GM12878 (cell line): ENCODE measurements around the gene MPC1L. TPM values are rescaled to one million over a fixed set of nuclear protein-coding genes. Genes with fewer than 3 reads are reported as not detected.
"Not testable (repeated sequence)": the region's sequence is repeated elsewhere in the genome, so short reads cannot be mapped to it uniquely, and the experiment has no call there.

Source experiments
- ATAC-seq: fragments of 200-7000 bp; cut with Tn5 transposase; 3 replicates; pipeline ENCODE4 v1.9.1; 2020; ENCODE audit warnings: mild to moderate bottlenecking, moderate library complexity
- BruUV-seq: library from RNA; stranded (reverse); fragments of 400-500 nt; replicated peaks from 2 replicates; lab custom pipeline; 2021; lab: Mats Ljungman, UMichigan
- CTCF ChIA-PET: fragments of 300-600 bp; sonication (Branson Sonifier 250); formaldehyde crosslinking; extraction: SDS; loops from one replicate; lab custom pipeline; 2021; ENCODE audit warnings: inconsistent platforms; lab: Yijun Ruan, JAX
- POLR2A ChIA-PET: fragments of 350-600 bp; formaldehyde crosslinking; extraction: SDS; loops from one replicate; lab custom pipeline; 2021; ENCODE audit warnings: inconsistent platforms; lab: Charles Lee
- RAD21 ChIA-PET: fragments of 300-600 bp; sonication (Branson Sonifier 250); formaldehyde crosslinking; loops from one replicate; lab custom pipeline; 2023; ENCODE audit warnings: antibody characterized with exemption; ENCODE audit not compliant: unreplicated experiment; lab: Charles Lee
- SMC1A ChIA-PET: fragments of 300-600 bp; sonication (Branson Sonifier 250); formaldehyde crosslinking; loops from one replicate; lab custom pipeline; 2023; ENCODE audit not compliant: unreplicated experiment, uncharacterized antibody; lab: Charles Lee
- DNase-seq: peaks from one replicate; pipeline ENCODE4 v3.0.0-alpha.2; 2011; ENCODE audit warnings: low read depth, low spot score
- FAIRE-seq: peaks from 3 replicates; lab custom pipeline; 2011; peaks lifted over from hg19 to GRCh38; lab: Jason Lieb, UNC
- H2AFZ ChIP-seq: 2 replicates; pipeline ENCODE4 v1.6.0; 2011; ENCODE audit warnings: low read depth, low read length, control low read depth; ENCODE audit not compliant: control insufficient read depth
- H3K27ac ChIP-seq: 2 replicates; pipeline ENCODE4 v1.5.1; 2011; ENCODE audit warnings: control low read depth; ENCODE audit not compliant: control insufficient read depth, insufficient read depth
- H3K27me3 ChIP-seq, 2 experiments: replicated peaks in 1 of 2; 2 replicates each; pipeline versions ENCODE4 v1.6.0 to v1.6.1; 2011; ENCODE audit warnings: low read length in 1 of 2; ENCODE audit not compliant: control insufficient read depth in 2 of 2, insufficient read depth in 2 of 2
- H3K36me3 ChIP-seq, 2 experiments: 2 replicates each; pipeline ENCODE4 v1.5.1; 2011; ENCODE audit warnings: low read length in 1 of 2; ENCODE audit not compliant: control insufficient read depth in 2 of 2, insufficient read depth in 2 of 2
- H3K4me1 ChIP-seq: 2 replicates; pipeline ENCODE4 v1.6.1; 2011; ENCODE audit warnings: mild to moderate bottlenecking, low read length, moderate library complexity, mixed read lengths; ENCODE audit not compliant: control insufficient read depth, insufficient read depth
- H3K4me2 ChIP-seq: 2 replicates; pipeline ENCODE4 v1.6.0; 2011; ENCODE audit warnings: control low read depth; ENCODE audit not compliant: control insufficient read depth, insufficient read depth
- H3K4me3 ChIP-seq: fragments of 200-600 bp; sonication (generic); 2 replicates; pipeline ENCODE4 v1.5.1; 2016
- H3K79me2 ChIP-seq: 2 replicates; pipeline ENCODE4 v1.6.0; 2011; ENCODE audit warnings: low read length; ENCODE audit not compliant: control insufficient read depth, insufficient read depth
- H3K9ac ChIP-seq: 2 replicates; pipeline ENCODE4 v1.8.0; 2011; ENCODE audit warnings: low read length, control low read depth, mixed read lengths; ENCODE audit not compliant: control insufficient read depth, insufficient read depth
- H3K9me3 ChIP-seq: replicated peaks from 3 replicates; pipeline ENCODE4 v1.5.1; 2011; ENCODE audit warnings: mild to moderate bottlenecking, low read length; ENCODE audit not compliant: control insufficient read depth, insufficient read depth
- H4K20me1 ChIP-seq: 2 replicates; pipeline ENCODE4 v1.6.0; 2011; ENCODE audit not compliant: control insufficient read depth, insufficient read depth
- BACH1 ChIP-seq: fragments of 450-650 bp; IDR thresholded peaks from 2 replicates; pipeline ENCODE4 v1.6.1; 2017; ENCODE audit warnings: mild to moderate bottlenecking, borderline replicate concordance
- BRCA1 ChIP-seq: IDR thresholded peaks from 2 replicates; pipeline ENCODE4 v1.6.1; 2011; ENCODE audit warnings: low read depth, low read length, improper control_type of control experiment
- CEBPZ ChIP-seq: fragments of 150-350 bp; IDR thresholded peaks from 2 replicates; pipeline ENCODE4 v1.6.1; 2016; ENCODE audit warnings: low read depth, low read length
- CHD4 ChIP-seq: fragments of 200-600 bp; sonication (generic); IDR thresholded peaks from 2 replicates; pipeline ENCODE4 v1.6.1; 2016; ENCODE audit warnings: mild to moderate bottlenecking
- NFYA ChIP-seq: IDR thresholded peaks from 2 replicates; pipeline ENCODE4 v1.6.1; 2011; ENCODE audit warnings: low read depth, mild to moderate bottlenecking, low read length, improper control_type of control experiment, borderline replicate concordance
- SMARCA5 ChIP-seq: fragments of 450-650 bp; IDR thresholded peaks from 2 replicates; pipeline ENCODE4 v1.6.1; 2017; ENCODE audit warnings: mild to moderate bottlenecking
- TCF3 ChIP-seq: IDR thresholded peaks from 2 replicates; pipeline ENCODE4 v1.6.1; 2012; ENCODE audit warnings: low read depth, mild to moderate bottlenecking, low read length, borderline replicate concordance; ENCODE audit not compliant: insufficient read depth
- WGBS: methylation state at CpG from one replicate; pipeline ENCODE4 v1.1.6; 2016; ENCODE audit warnings: low lambda C conversion rate; ENCODE audit not compliant: insufficient replicate concordance, insufficient coverage; ENCODE audit errors: missing lambda C conversion rate; 5-methylcytosine and 5-hydroxymethylcytosine counted together
- in situ Hi-C: fragments of 300-500 bp; cut with MboI; formaldehyde crosslinking; loops from 9 replicates; pipeline ENCODE4 v1.14.3; 2018; ENCODE audit warnings: mixed read lengths
- intact Hi-C: fragments of 100-400 bp; cut with micrococcal nuclease; formaldehyde crosslinking; loops from one replicate; pipeline ENCODE4 v1.14.2; 2022; ENCODE audit not compliant: unreplicated experiment
- polyA plus RNA-seq, 11 experiments: library from polyadenylated mRNA; depleted of rRNA in 4 of 11; unstranded in 6 of 11; stranded (reverse) in 5 of 11; fragments of >200 nt; fragmentation: Nextera tagmentation in 4 of 11; fragmentation: Illumina TruSeq in 1 of 11; extraction: Ambion mirVana in 4 of 11; extraction: Trizol in 1 of 11; gene quantifications; 1 replicate in 1 of 11; 2 replicates in 10 of 11; pipeline versions ENCODE4 v1.2.1 to v1.2.3, GENCODE V29; 2011 to 2016; ENCODE audit warnings: inconsistent platforms in 2 of 11, missing spikeins in 2 of 11, low read depth in 1 of 11
- total RNA-seq, 4 experiments: library from RNA; depleted of rRNA in 3 of 4; stranded (reverse); fragments of >200 nt in 3 of 4; fragmentation: Illumina TruSeq in 1 of 4; extraction: Trizol in 1 of 4; gene quantifications; 2 replicates each; pipeline versions ENCODE4 v1.2.1 to v1.2.3, GENCODE V29; 2013 to 2021
- TF ChIP-seq, protein P1 (sequence below): fragments of 450-650 bp; IDR thresholded peaks from 2 replicates; pipeline ENCODE4 v1.6.1; 2017; ENCODE audit warnings: mild to moderate bottlenecking, low read depth, inconsistent platforms; ENCODE audit not compliant: poor library complexity, severe bottlenecking

Gene MPC1L
- total and polyA plus RNA-seq, 10 of the 15 experiments (the other 5 are each of a cell fraction or from before 2014, with no cell fraction given): not detected

DNA sequence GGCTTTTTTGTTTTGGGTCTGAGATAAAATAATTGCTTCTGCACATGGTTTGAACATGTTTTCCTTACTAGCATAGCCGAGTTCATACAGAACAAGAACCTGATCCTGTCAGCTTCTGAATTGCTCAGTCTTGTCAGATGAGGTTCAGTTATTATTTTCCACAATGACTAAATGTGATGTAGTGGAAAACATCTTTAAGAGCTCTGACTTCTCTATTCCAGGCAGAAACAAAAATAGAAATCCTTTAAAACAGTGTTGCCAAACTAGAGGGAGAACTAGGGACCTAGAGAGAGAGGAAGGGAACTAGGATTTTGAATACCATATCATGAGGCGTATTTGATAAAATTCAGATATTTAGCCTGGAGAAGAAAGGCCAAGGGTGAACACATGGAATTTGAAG is 40.4 kb upstream of the MPC1L start:
- peaks cover 36% of the 10 kb centered on the region for H3K79me2 ChIP-seq
- no peak overlapping the region for H2AFZ ChIP-seq
- no peak overlapping the region for H3K27ac ChIP-seq
- 48% methylated on average over 2 of the region's 2 CpGs for WGBS
- H3K9me3 ChIP-seq: no peaks in the 10 kb centered on the region; the same call in 2 of the 3 replicates
- ChIA-PET RAD21 (no interaction called here), SMC1A (no interaction called here), CTCF (no interaction called here)
- DNase-seq (no peak), ATAC-seq (no peak)
- H3K27me3 ChIP-seq: no peaks in the 10 kb centered on the region
- intact Hi-C loops: no loop called here
- no peak overlapping the region for H3K4me2 ChIP-seq
- no TSS peak for BruUV-seq
- H3K4me1 ChIP-seq: no peaks in the 10 kb centered on the region
- H3K9ac ChIP-seq: no peak overlapping the region
- TF ChIP-seq TCF3 (no peak), CEBPZ (no peak), BRCA1 (no peak), SMARCA5 (no peak), NFYA (no peak), BACH1 (no peak), CHD4 (no peak)
- TF ChIP-seq, protein P1, sequence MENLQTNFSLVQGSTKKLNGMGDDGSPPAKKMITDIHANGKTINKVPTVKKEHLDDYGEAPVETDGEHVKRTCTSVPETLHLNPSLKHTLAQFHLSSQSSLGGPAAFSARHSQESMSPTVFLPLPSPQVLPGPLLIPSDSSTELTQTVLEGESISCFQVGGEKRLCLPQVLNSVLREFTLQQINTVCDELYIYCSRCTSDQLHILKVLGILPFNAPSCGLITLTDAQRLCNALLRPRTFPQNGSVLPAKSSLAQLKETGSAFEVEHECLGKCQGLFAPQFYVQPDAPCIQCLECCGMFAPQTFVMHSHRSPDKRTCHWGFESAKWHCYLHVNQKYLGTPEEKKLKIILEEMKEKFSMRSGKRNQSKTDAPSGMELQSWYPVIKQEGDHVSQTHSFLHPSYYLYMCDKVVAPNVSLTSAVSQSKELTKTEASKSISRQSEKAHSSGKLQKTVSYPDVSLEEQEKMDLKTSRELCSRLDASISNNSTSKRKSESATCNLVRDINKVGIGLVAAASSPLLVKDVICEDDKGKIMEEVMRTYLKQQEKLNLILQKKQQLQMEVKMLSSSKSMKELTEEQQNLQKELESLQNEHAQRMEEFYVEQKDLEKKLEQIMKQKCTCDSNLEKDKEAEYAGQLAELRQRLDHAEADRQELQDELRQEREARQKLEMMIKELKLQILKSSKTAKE: no peak
- TF ChIP-seq, all 136 proteins: peak for 0
- in situ Hi-C loops: no loop called here
- Histone ChIP-seq H3K36me3 (no peaks in the 10 kb centered on the region), H4K20me1 (no peaks in the 10 kb centered on the region), H3K4me3 (no peak overlapping the region)
- FAIRE-seq: no peak
- POLR2A ChIA-PET: no interaction called here

- RAD21 ChIA-PET, ATAC-seq: not testable (repeated sequence)
- WGBS: 27% methylated on average over 1 of the region's 1 CpG
Measured at GRCh38 chrX:40587623-40588022, 35.6 kb upstream of the MPC1L start.

More at GRCh38 chrX:40587623-40588022, 35.6 kb upstream of the MPC1L start:
- POLR2A ChIA-PET, H3K27me3 ChIP-seq, H3K4me3 ChIP-seq, DNase-seq, H3K36me3 ChIP-seq, intact Hi-C loops, FAIRE-seq, BruUV-seq, H3K9ac ChIP-seq, H4K20me1 ChIP-seq, H2AFZ ChIP-seq, H3K4me2 ChIP-seq, in situ Hi-C loops, H3K9me3 ChIP-seq, H3K27ac ChIP-seq, H3K4me1 ChIP-seq: not testable (repeated sequence)
- peaks cover 20% of the 10 kb centered on the region for H3K79me2 ChIP-seq
- ChIA-PET CTCF (interaction anchor here (2.7 kb wide), 1 partner anchor 43 kb away, joined by 12 read pairs; no protein-coding TSS in a partner anchor), SMC1A (interaction anchor here (1.3 to 1.4 kb wide), 2 partner anchors 24 to 206 kb away, joined by 3 to 4 read pairs; no protein-coding TSS in a partner anchor)
